Measurements from ENCODE around the gene SLC22A23.

Gene SLC22A23

GRCh38 chr6:3304500-3305215 lies 152.2 kb downstream of the SLC22A23 start:
- no peak for DNase-seq (ENCODE audit: low read depth)
- H3K4me3 ChIP-seq (ENCODE audit: low read length) = no peak overlapping the region
- no peak for TF ChIP-seq CTCF (conservative IDR thresholded peaks at IDR 0.05; ENCODE audit: low read depth, low read length)

GRCh38 chr6:3303795-3304411 lies 152.9 kb downstream of the SLC22A23 start:
- DNase-seq (ENCODE audit: low read depth) = no peak
- TF ChIP-seq CTCF (conservative IDR thresholded peaks at IDR 0.05; ENCODE audit: low read depth, low read length) = no peak
- H3K4me3 ChIP-seq (ENCODE audit: low read length) = no peak overlapping the region

GRCh38 chr6:3301506-3301905 lies 155.3 kb downstream of the SLC22A23 start:
- TF ChIP-seq CTCF (conservative IDR thresholded peaks at IDR 0.05; ENCODE audit: low read depth, low read length) = no peak
- no peak overlapping the region for H3K4me3 ChIP-seq (ENCODE audit: low read length)
- DNase-seq (ENCODE audit: low read depth) = no peak

GRCh38 chr6:3299221-3299620 lies 157.6 kb downstream of the SLC22A23 start:
- no peak for TF ChIP-seq CTCF (conservative IDR thresholded peaks at IDR 0.05; ENCODE audit: low read depth, low read length)

GRCh38 chr6:3297909-3298308 lies 158.9 kb downstream of the SLC22A23 start:
- no peak overlapping the region for H3K4me3 ChIP-seq (ENCODE audit: low read length)
- DNase-seq (ENCODE audit: low read depth) = no peak
- no peak for TF ChIP-seq CTCF (conservative IDR thresholded peaks at IDR 0.05; ENCODE audit: low read depth, low read length)

More at GRCh38 chr6:3299221-3299620, 157.6 kb downstream of the SLC22A23 start:
- DNase-seq (ENCODE audit: low read depth) = no peak
- H3K4me3 ChIP-seq (ENCODE audit: low read length) = no peak overlapping the region

- TF ChIP-seq CTCF (conservative IDR thresholded peaks at IDR 0.05; ENCODE audit: low read depth, low read length) = no peak
- H3K4me3 ChIP-seq (ENCODE audit: low read length) = no peak overlapping the region
- no peak for DNase-seq (ENCODE audit: low read depth)
These were observed 159.8 kb downstream of the SLC22A23 start for GRCh38 chr6:3297006-3297405.

- no peak for DNase-seq (ENCODE audit: low read depth)
- TF ChIP-seq CTCF (conservative IDR thresholded peaks at IDR 0.05; ENCODE audit: low read depth, low read length) = no peak
These were observed 160.3 kb downstream of the SLC22A23 start for GRCh38 chr6:3296537-3296936.

More at GRCh38 chr6:3296537-3296936, 160.3 kb downstream of the SLC22A23 start:
- no peak overlapping the region for H3K4me3 ChIP-seq (ENCODE audit: low read length)

All from retinal pigment epithelial cell (primary cell).